ENCODE data around the gene MCOLN1. TPM values are rescaled to one million over a fixed set of nuclear protein-coding genes. Genes with fewer than 3 reads are reported as not detected.

MCOLN1 gene
- total and polyA plus RNA-seq, 2 donors, result 2.8 to 41.0 TPM

Other genes starting within 250 kb of the MCOLN1 start
- gene INSR, start 228.2 kb upstream of the MCOLN1 start, total RNA-seq, result 6.0 TPM
- gene INSR, start 228.2 kb upstream of the MCOLN1 start, polyA plus RNA-seq, result 5.5 TPM
- gene ARHGEF18, start 173.7 kb upstream of the MCOLN1 start, total RNA-seq, result 35.0 TPM
- 35.8 TPM for gene ARHGEF18, start 173.7 kb upstream of the MCOLN1 start, polyA plus RNA-seq
- 3.3 TPM for gene PEX11G, start 33.6 kb upstream of the MCOLN1 start, total RNA-seq
- 4.8 TPM for gene PEX11G, start 33.6 kb upstream of the MCOLN1 start, polyA plus RNA-seq
- 7.1 TPM for gene ZNF358, start 6.5 kb upstream of the MCOLN1 start, total RNA-seq
- 23.5 TPM for gene ZNF358, start 6.5 kb upstream of the MCOLN1 start, polyA plus RNA-seq
- 17.3 TPM for gene PNPLA6, start 13.1 kb downstream of the MCOLN1 start, total RNA-seq
- 75.3 TPM for gene PNPLA6, start 13.1 kb downstream of the MCOLN1 start, polyA plus RNA-seq
- gene CAMSAP3, start 73.2 kb downstream of the MCOLN1 start, total RNA-seq, result 1.3 TPM
- gene CAMSAP3, start 73.2 kb downstream of the MCOLN1 start, polyA plus RNA-seq, result 2.5 TPM
- 29.2 TPM for gene XAB2, start 106.9 kb downstream of the MCOLN1 start, total RNA-seq
- 60.6 TPM for gene XAB2, start 106.9 kb downstream of the MCOLN1 start, polyA plus RNA-seq
- 143 TPM for gene PET100, start 107.2 kb downstream of the MCOLN1 start, total RNA-seq
- 216 TPM for gene PET100, start 107.2 kb downstream of the MCOLN1 start, polyA plus RNA-seq
- gene PCP2, start 111.1 kb downstream of the MCOLN1 start, total RNA-seq, result 1.9 TPM
- gene PCP2, start 111.1 kb downstream of the MCOLN1 start, polyA plus RNA-seq, result 9.4 TPM
- gene STXBP2, start 114.5 kb downstream of the MCOLN1 start, total RNA-seq, result 45.3 TPM
- 140 TPM for gene STXBP2, start 114.5 kb downstream of the MCOLN1 start, polyA plus RNA-seq
- gene RETN, start 146.4 kb downstream of the MCOLN1 start, total RNA-seq, result 9.5 TPM
- gene RETN, start 146.4 kb downstream of the MCOLN1 start, polyA plus RNA-seq, result 33.1 TPM
- 0.28 TPM for gene MCEMP1, start 154.5 kb downstream of the MCOLN1 start, total RNA-seq
- gene MCEMP1, start 154.5 kb downstream of the MCOLN1 start, polyA plus RNA-seq, result 1.6 TPM
- 108 TPM for gene TRAPPC5, start 158.2 kb downstream of the MCOLN1 start, total RNA-seq
- 59.5 TPM for gene TRAPPC5, start 158.2 kb downstream of the MCOLN1 start, polyA plus RNA-seq
- gene FCER2, start 179.5 kb downstream of the MCOLN1 start, total RNA-seq, result 3.1 TPM
- gene FCER2, start 179.5 kb downstream of the MCOLN1 start, polyA plus RNA-seq, result 14.4 TPM
- 0.52 TPM for gene CLEC4G, start 209.5 kb downstream of the MCOLN1 start, total RNA-seq
- gene CLEC4G, start 209.5 kb downstream of the MCOLN1 start, polyA plus RNA-seq, result 3.2 TPM
- 3.4 TPM for gene CD209, start 224.9 kb downstream of the MCOLN1 start, total RNA-seq
- gene CD209, start 224.9 kb downstream of the MCOLN1 start, polyA plus RNA-seq, result 8.5 TPM
- 0.19 TPM for gene CLEC4M, start 240.6 kb downstream of the MCOLN1 start, total RNA-seq
- 0.50 TPM for gene CLEC4M, start 240.6 kb downstream of the MCOLN1 start, polyA plus RNA-seq

All from thymus (tissue), 2 donors.